Fibroblast of lung (primary cell): Measurements from ENCODE around the gene ST6GALNAC4. TPM values are rescaled to one million over a fixed set of nuclear protein-coding genes. Genes with fewer than 3 reads are reported as not detected.
A peak's percentile ranks its signal among the peaks of the same experiment; 100 is the strongest.

ENCODE experiments used
- DNase-seq, 2 donors: peaks; one replicate each; pipeline versions ENCODE4 v3.0.0 to v3.0.0-alpha.2; 2010; ENCODE audit warnings: low read depth in 2 of 2
- H2AFZ ChIP-seq: 2 replicates; pipeline ENCODE4 v1.5.1; 2012; ENCODE audit warnings: low read length, control low read depth, inconsistent platforms
- H3K27ac ChIP-seq: 2 replicates; pipeline ENCODE4 v1.5.1; 2011; ENCODE audit warnings: low read length, control low read depth; ENCODE audit not compliant: insufficient read depth
- H3K27me3 ChIP-seq: 2 replicates; pipeline ENCODE4 v1.5.1; 2011; ENCODE audit warnings: mild to moderate bottlenecking, low read length; ENCODE audit not compliant: control insufficient read depth, insufficient read depth
- H3K36me3 ChIP-seq: 2 replicates; pipeline ENCODE4 v1.5.1; 2011; ENCODE audit warnings: low read length; ENCODE audit not compliant: control insufficient read depth, insufficient read depth
- H3K4me1 ChIP-seq: 2 replicates; pipeline ENCODE4 v1.5.1; 2011; ENCODE audit warnings: low read length; ENCODE audit not compliant: control insufficient read depth, insufficient read depth; ENCODE audit errors: extremely low read depth
- H3K4me2 ChIP-seq: 2 replicates; pipeline ENCODE4 v1.5.1; 2011; ENCODE audit warnings: low read length, control low read depth; ENCODE audit not compliant: insufficient read depth; ENCODE audit errors: extremely low read depth
- H3K4me3 ChIP-seq, 4 experiments: fragments of 200-600 bp in 1 of 4; sonication (generic) in 1 of 4; replicated peaks in 1 of 4; 2 replicates each; pipeline ENCODE4 v1.5.1; 2011 to 2016; ENCODE audit warnings: low read length in 4 of 4, low read depth in 3 of 4, mild to moderate bottlenecking in 3 of 4, control low read depth in 2 of 4, inconsistent platforms in 1 of 4, mixed read lengths in 1 of 4; ENCODE audit not compliant: insufficient read depth in 1 of 4; ENCODE audit errors: control extremely low read depth in 1 of 4
- H3K79me2 ChIP-seq: 2 replicates; pipeline ENCODE4 v1.5.1; 2012; ENCODE audit warnings: mild to moderate bottlenecking, low read length, inconsistent platforms; ENCODE audit not compliant: control insufficient read depth, insufficient read depth
- H3K9ac ChIP-seq: 2 replicates; pipeline ENCODE4 v1.5.1; 2011; ENCODE audit warnings: mild to moderate bottlenecking, low read length, control low read depth; ENCODE audit not compliant: insufficient read depth
- H3K9me3 ChIP-seq: 2 replicates; pipeline ENCODE4 v1.5.1; 2012; ENCODE audit warnings: low read depth, low read length; ENCODE audit not compliant: control insufficient read depth, insufficient read depth
- H4K20me1 ChIP-seq: 2 replicates; pipeline ENCODE4 v1.5.1; 2011; ENCODE audit warnings: low read length; ENCODE audit not compliant: control insufficient read depth, insufficient read depth; ENCODE audit errors: extremely low read depth
- CTCF ChIP-seq, 2 donors: IDR thresholded peaks in 1 of 2; conservative IDR thresholded peaks in 1 of 2; 1 replicate in 1 of 2; 2 replicates in 1 of 2; pipeline ENCODE4 v1.5.1; 2011 to 2012; ENCODE audit warnings: low read length in 2 of 2, control low read depth in 1 of 2, inconsistent platforms in 1 of 2, low read depth in 1 of 2, mild to moderate bottlenecking in 1 of 2
- EZH2 ChIP-seq: IDR thresholded peaks from 2 replicates; pipeline ENCODE4 v1.5.1; 2012; ENCODE audit warnings: low read length, control low read depth, mild to moderate bottlenecking; ENCODE audit errors: missing control alignments
- polyA plus RNA-seq, 2 donors: library from polyadenylated mRNA; depleted of rRNA in 1 of 2; stranded (reverse) in 1 of 2; unstranded in 1 of 2; fragments of >200 nt; gene quantifications; 2 replicates each; pipeline ENCODE4 v1.2.1, GENCODE V29; 2011 to 2012; ENCODE audit warnings: missing spikeins in 1 of 2
- total RNA-seq: library from RNA; depleted of rRNA; stranded (reverse); fragments of >200 nt; gene quantifications from 2 replicates; pipeline ENCODE4 v1.2.1, GENCODE V29; 2014

ST6GALNAC4 gene
- total and polyA plus RNA-seq, 2 donors (not counting 1 experiment from before 2014, with no cell fraction given), result 16.4 to 28.1 TPM

GRCh38 chr9:127940593-127940992 lies 23.8 kb upstream of the ST6GALNAC4 start:
- Histone ChIP-seq H3K9ac (no peak overlapping the region), H3K27me3 (no peaks in the 10 kb centered on the region)

GRCh38 chr9:127938298-127938690 lies 21.5 kb upstream of the ST6GALNAC4 start:
- Histone ChIP-seq H3K27ac (no peak overlapping the region), H2AFZ (peak overlapping the region; percentile 18), H3K79me2 (peaks cover 30% of the 10 kb centered on the region), H3K4me3 (peak overlapping the region in 2 of 4 experiments; percentile 68 to 93), H3K9ac (no peak overlapping the region), H3K9me3 (no peaks in the 10 kb centered on the region), H4K20me1 (no peaks in the 10 kb centered on the region), H3K27me3 (no peaks in the 10 kb centered on the region), H3K36me3 (peaks cover 5% of the 10 kb centered on the region), H3K4me1 (peaks cover 11% of the 10 kb centered on the region), H3K4me2 (no peak overlapping the region)
- TF ChIP-seq EZH2 (no peak), CTCF (conservative IDR thresholded peaks at IDR 0.05 in 1 of 2, IDR thresholded peaks at IDR 0.05 in 1 of 2; ENCODE audit: low read depth in 1 of 2, low read length in 2 of 2) (no peak)
- no peak for DNase-seq

More at GRCh38 chr9:127940593-127940992, 23.8 kb upstream of the ST6GALNAC4 start:
- H3K79me2 ChIP-seq, result peaks cover 19% of the 10 kb centered on the region
- H3K36me3 ChIP-seq, result peaks cover 13% of the 10 kb centered on the region
- H2AFZ ChIP-seq, result no peak overlapping the region
- H4K20me1 ChIP-seq, result no peaks in the 10 kb centered on the region
- H3K4me3 ChIP-seq, result no peak overlapping the region
- H3K4me2 ChIP-seq, result no peak overlapping the region
- DNase-seq, result no peak
- no peak overlapping the region for H3K27ac ChIP-seq
- H3K9me3 ChIP-seq, result no peaks in the 10 kb centered on the region
- no peak for TF ChIP-seq CTCF (conservative IDR thresholded peaks at IDR 0.05 in 1 of 2, IDR thresholded peaks at IDR 0.05 in 1 of 2; ENCODE audit: low read depth in 1 of 2, low read length in 2 of 2)
- peaks cover 10% of the 10 kb centered on the region for H3K4me1 ChIP-seq

GRCh38 chr9:127937388-127938297 lies 20.8 kb upstream of the ST6GALNAC4 start, which contains the start of gene DPM2:
DPM2 (minus strand) TSS chr9:127937854; CDS start chr9:127937820, 34 bp downstream.
- no peak for TF ChIP-seq EZH2
- TF ChIP-seq CTCF (conservative IDR thresholded peaks at IDR 0.05 in 1 of 2, IDR thresholded peaks at IDR 0.05 in 1 of 2; ENCODE audit: low read depth in 1 of 2, low read length in 2 of 2), result no peak
- no peaks in the 10 kb centered on the region for H3K27me3 ChIP-seq
- peak within 1 kb of the TSS; percentile 95 for H3K4me2 ChIP-seq
- peak within 1 kb of the TSS; percentile 68 to 93 (median 77) for H3K4me3 ChIP-seq
- H3K36me3 ChIP-seq, result peaks cover 5% of the 10 kb centered on the region
- H2AFZ ChIP-seq, result peak within 1 kb of the TSS; percentile 75
- H4K20me1 ChIP-seq, result no peaks in the 10 kb centered on the region
- DNase-seq, result peak; percentile 80 to 85
- H3K4me1 ChIP-seq, result peaks cover 15% of the 10 kb centered on the region
- H3K9me3 ChIP-seq, result no peaks in the 10 kb centered on the region
- H3K79me2 ChIP-seq, result peaks cover 30% of the 10 kb centered on the region
- H3K27ac ChIP-seq, result peak within 1 kb of the TSS; percentile 74
- H3K9ac ChIP-seq, result peak within 1 kb of the TSS; percentile 69
